ENCODE results near the gene ARL13B.

GRCh38 chr3:94082391-94082937, 102.5 kb downstream of the ARL13B start:
- TF ChIP-seq EZH2 (IDR thresholded peaks at IDR 0.05) (no peak), POLR2AphosphoS5 (IDR thresholded peaks at IDR 0.05; ENCODE audit: borderline replicate concordance, low read depth, low read length) (no peak)
